ENCODE measurements around the gene OTOG. TPM values are rescaled to one million over a fixed set of nuclear protein-coding genes. Genes with fewer than 3 reads are reported as not detected.
A peak's percentile ranks its signal among the peaks of the same experiment; 100 is the strongest.

Gene OTOG, protein sequence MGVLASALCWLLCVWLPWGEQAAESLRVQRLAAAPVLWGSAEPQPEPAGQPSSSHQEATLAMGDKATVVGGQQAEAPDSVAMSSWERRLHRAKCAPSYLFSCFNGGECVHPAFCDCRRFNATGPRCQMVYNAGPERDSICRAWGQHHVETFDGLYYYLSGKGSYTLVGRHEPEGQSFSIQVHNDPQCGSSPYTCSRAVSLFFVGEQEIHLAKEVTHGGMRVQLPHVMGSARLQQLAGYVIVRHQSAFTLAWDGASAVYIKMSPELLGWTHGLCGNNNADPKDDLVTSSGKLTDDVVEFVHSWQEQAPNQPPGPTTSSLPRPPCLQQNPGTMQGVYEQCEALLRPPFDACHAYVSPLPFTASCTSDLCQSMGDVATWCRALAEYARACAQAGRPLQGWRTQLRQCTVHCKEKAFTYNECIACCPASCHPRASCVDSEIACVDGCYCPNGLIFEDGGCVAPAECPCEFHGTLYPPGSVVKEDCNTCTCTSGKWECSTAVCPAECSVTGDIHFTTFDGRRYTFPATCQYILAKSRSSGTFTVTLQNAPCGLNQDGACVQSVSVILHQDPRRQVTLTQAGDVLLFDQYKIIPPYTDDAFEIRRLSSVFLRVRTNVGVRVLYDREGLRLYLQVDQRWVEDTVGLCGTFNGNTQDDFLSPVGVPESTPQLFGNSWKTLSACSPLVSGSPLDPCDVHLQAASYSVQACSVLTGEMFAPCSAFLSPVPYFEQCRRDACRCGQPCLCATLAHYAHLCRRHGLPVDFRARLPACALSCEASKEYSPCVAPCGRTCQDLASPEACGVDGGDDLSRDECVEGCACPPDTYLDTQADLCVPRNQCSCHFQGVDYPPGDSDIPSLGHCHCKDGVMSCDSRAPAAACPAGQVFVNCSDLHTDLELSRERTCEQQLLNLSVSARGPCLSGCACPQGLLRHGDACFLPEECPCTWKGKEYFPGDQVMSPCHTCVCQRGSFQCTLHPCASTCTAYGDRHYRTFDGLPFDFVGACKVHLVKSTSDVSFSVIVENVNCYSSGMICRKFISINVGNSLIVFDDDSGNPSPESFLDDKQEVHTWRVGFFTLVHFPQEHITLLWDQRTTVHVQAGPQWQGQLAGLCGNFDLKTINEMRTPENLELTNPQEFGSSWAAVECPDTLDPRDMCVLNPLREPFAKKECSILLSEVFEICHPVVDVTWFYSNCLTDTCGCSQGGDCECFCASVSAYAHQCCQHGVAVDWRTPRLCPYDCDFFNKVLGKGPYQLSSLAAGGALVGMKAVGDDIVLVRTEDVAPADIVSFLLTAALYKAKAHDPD (N-terminal part only)
- not detected for polyA plus RNA-seq (2012; ENCODE audit: insufficient read depth, insufficient read length, low read depth)

GRCh38 chr11:17547051-17547577 lies at the start of gene OTOG:
OTOG (plus strand) TSS chr11:17547259; CDS start chr11:17547373, 114 bp downstream.
- peak; percentile 31 for DNase-seq
- no peaks in the 10 kb centered on the region for H3K4me1 ChIP-seq
- no peaks in the 10 kb centered on the region for H3K9me3 ChIP-seq
- no peak within 1 kb of the TSS for H3K4me3 ChIP-seq (ENCODE audit: low read depth, low read length)
- no peaks in the 10 kb centered on the region for H3K36me3 ChIP-seq
- no peak for TF ChIP-seq CTCF (IDR thresholded peaks at IDR 0.05; ENCODE audit: low read depth, low read length)
- H3K27me3 ChIP-seq = no peaks in the 10 kb centered on the region

- Histone ChIP-seq H3K27me3 (no peaks in the 10 kb centered on the region), H3K9me3 (no peaks in the 10 kb centered on the region), H3K4me3 (ENCODE audit: low read depth, low read length) (no peak overlapping the region), H3K36me3 (no peaks in the 10 kb centered on the region), H3K4me1 (no peaks in the 10 kb centered on the region)
- no peak for DNase-seq
- TF ChIP-seq CTCF (IDR thresholded peaks at IDR 0.05; ENCODE audit: low read depth, low read length) = no peak
Measured at GRCh38 chr11:17498058-17498457, 49.0 kb upstream of the OTOG start.

DNA sequence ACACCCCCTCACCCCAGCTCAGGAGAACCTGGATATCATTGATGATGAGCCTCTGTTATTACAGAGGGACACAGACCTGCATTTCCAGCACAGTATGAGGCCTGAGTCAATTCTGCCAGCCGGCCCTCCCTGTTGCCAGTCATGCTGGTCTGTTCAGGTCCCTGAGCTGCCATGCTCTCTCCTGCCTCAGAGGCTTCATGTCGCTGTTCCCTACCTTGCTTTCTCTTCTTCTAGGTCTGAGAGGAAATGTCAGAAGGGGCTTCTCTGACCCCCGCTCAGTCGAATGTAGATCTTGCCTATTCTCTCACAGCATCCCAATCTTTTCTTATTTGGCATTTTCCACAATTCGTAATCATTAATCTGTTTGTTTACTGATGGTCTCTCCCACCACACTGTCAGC lies 48.6 kb upstream of the OTOG start:
- Histone ChIP-seq H3K36me3 (no peaks in the 10 kb centered on the region), H3K4me1 (no peaks in the 10 kb centered on the region), H3K4me3 (ENCODE audit: low read depth, low read length) (no peak overlapping the region), H3K27me3 (no peaks in the 10 kb centered on the region), H3K9me3 (no peaks in the 10 kb centered on the region)
- no peak for TF ChIP-seq CTCF (IDR thresholded peaks at IDR 0.05; ENCODE audit: low read depth, low read length)
- DNase-seq = no peak

DNA sequence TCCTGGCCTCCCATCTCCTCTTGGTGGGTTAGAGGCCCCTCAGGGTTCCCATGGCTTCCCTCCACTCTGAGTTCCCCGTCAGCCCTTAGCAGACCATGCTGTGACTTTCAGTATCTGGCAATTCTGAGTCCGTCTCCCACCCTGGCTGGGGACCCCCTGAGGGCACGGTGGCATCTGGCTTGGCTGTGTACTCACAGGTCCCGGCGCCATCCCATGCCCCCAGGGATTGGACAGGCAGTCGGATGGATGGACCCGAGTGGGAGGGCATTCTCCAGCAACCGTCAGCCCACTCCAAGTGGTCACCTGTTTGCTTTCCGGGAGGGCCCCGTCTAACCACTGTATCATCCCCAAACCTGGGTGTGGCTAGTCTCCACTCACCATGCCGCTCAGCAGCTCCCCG lies 46.4 kb upstream of the OTOG start:
- Histone ChIP-seq H3K9me3 (no peaks in the 10 kb centered on the region), H3K36me3 (no peaks in the 10 kb centered on the region), H3K4me1 (no peaks in the 10 kb centered on the region), H3K4me3 (ENCODE audit: low read depth, low read length) (no peak overlapping the region), H3K27me3 (no peaks in the 10 kb centered on the region)
- DNase-seq = no peak
- no peak for TF ChIP-seq CTCF (IDR thresholded peaks at IDR 0.05; ENCODE audit: low read depth, low read length)

DNA sequence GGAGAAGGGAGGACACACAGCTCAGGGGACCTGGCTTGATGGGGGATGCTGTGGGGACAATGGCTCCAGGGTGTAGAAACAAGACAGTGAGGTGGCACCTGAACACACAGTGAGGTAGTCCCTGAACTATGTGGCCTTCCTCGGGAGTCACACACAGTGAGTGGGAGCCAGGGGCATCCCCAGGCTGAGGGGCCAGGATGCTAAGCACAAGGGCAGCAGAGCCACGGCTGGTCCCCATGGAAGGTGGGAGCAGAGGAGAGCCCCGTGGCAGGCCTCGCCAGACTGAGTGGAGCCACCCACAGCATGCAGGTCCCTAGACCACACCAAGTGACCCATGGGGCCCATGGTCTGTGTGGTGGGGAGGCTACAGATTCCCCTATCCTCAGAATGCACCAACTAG lies 44.4 kb upstream of the OTOG start:
- H3K4me3 ChIP-seq (ENCODE audit: low read depth, low read length) = no peak overlapping the region
- H3K9me3 ChIP-seq = no peaks in the 10 kb centered on the region
- TF ChIP-seq CTCF (IDR thresholded peaks at IDR 0.05; ENCODE audit: low read depth, low read length) = no peak
- no peak for DNase-seq
- H3K36me3 ChIP-seq = no peaks in the 10 kb centered on the region
- no peaks in the 10 kb centered on the region for H3K27me3 ChIP-seq
- no peaks in the 10 kb centered on the region for H3K4me1 ChIP-seq

All from BE2C (cell line).